ENCODE data around the gene NUB1.
A peak's percentile ranks its signal among the peaks of the same experiment; 100 is the strongest.

Gene NUB1

DNA sequence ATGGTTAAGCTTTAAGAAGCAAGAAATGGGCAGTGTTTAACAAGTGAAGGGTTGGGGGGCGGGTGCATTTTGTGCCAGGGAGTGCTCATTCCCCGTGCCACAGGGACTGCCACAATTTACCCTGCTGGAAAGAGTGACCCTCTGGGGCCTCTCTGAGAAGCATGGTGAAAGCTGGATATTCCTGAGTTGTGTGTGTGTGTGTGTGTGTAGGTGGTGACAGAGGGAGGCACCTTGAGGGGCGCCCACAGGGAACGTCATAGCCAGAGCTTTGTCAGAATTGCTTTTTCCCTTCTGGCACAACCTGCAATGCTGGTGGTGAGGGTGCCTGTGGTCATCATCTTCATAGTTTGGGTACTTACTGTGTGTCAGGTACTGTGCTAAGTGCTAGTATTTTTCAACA, 70.7 kb downstream of the NUB1 start:
- in situ Hi-C loops (cut with HindIII; ENCODE audit: low pct_ligation_motif_present, low sequenced_read_pairs), result no loop called here
- peaks cover 52% of the 10 kb centered on the region for H3K27me3 ChIP-seq (replicated peaks)
- no peak for DNase-seq
- no peak for TF ChIP-seq CTCF (IDR thresholded peaks at IDR 0.05; ENCODE audit: low read depth, low read length, missing control alignments)
- no peak overlapping the region for H3K4me3 ChIP-seq (ENCODE audit: low read depth, low read length)
- H3K27ac ChIP-seq, result no peak overlapping the region
- no peaks in the 10 kb centered on the region for H3K36me3 ChIP-seq (replicated peaks)

DNA sequence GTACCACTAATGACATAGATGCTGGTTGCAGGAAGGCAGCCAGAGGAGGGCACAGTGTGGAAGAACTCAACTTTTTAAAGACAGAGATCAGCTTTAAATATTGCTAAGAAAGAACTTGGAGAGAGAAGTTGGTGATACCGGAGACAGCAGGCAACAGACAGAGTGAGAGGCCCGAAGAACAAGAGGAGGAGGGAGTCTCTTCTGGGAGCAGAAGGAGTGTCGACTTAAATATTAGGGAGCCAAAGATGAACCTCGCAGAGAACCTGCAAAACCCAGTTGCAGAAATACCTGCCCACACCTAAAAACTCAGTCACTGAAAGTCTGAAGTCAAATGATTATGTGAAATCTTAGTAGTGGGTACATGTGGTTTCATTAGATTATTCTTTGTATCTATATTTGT, 71.6 kb downstream of the NUB1 start:
- no peak for TF ChIP-seq CTCF (IDR thresholded peaks at IDR 0.05; ENCODE audit: low read depth, low read length, missing control alignments)
- no peak for DNase-seq
- Histone ChIP-seq H3K4me3 (ENCODE audit: low read depth, low read length) (no peak overlapping the region), H3K27ac (no peak overlapping the region), H3K36me3 (replicated peaks) (no peaks in the 10 kb centered on the region), H3K27me3 (replicated peaks) (peaks cover 52% of the 10 kb centered on the region)
- in situ Hi-C loops (cut with HindIII; ENCODE audit: low pct_ligation_motif_present, low sequenced_read_pairs), result no loop called here

GRCh38 chr7:151415375-151416105, 73.9 kb downstream of the NUB1 start:
- in situ Hi-C loops (cut with HindIII; ENCODE audit: low pct_ligation_motif_present, low sequenced_read_pairs), result no loop called here
- peaks cover 31% of the 10 kb centered on the region for H3K27me3 ChIP-seq (replicated peaks)

DNA sequence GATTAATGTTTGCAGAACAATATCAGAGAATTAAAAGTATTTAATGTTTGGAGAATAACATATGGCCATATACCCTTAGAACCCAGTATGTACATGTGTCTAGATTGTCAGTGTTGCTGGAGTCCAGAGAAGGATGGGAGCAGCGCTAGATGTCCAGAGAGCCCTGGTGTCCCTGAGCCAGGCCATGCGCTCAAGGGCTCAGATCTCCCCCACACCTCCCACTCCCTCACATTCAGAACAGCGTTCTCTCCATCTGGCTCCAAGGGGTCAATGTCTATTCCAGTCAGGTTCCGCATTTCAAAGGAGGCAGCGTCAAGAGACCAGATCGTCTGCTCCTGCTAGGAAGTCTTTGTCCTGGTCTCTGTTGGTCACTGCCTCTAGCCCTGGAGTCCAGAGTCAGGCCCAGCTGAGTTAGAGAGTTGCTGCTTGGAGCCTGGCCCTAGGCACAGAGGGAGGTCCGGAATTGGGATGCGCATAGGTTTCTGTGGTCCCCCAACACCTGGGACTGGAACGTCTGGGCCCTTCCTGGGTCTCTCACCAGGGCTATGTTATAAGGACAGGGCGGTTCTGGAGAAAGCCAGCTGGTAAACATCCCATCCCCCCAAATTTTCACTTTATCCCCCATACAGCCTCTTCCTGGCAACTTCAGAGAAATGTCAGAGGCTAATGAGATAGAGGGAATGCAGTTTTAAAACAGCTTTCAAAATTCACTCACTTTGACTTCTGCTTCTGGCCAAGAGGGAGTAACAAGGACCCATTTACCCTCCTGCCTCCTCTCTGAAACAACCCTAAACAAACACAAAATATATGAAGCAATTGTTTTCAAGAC, 74.7 kb downstream of the NUB1 start:
- in situ Hi-C loops (cut with HindIII; ENCODE audit: low pct_ligation_motif_present, low sequenced_read_pairs), result no loop called here
- H3K27ac ChIP-seq, result no peak overlapping the region
- DNase-seq, result no peak
- H3K36me3 ChIP-seq (replicated peaks), result no peaks in the 10 kb centered on the region
- TF ChIP-seq CTCF (IDR thresholded peaks at IDR 0.05; ENCODE audit: low read depth, low read length, missing control alignments), result no peak
- H3K27me3 ChIP-seq (replicated peaks), result peaks cover 23% of the 10 kb centered on the region
- no peak overlapping the region for H3K4me3 ChIP-seq (ENCODE audit: low read depth, low read length)

More at GRCh38 chr7:151415375-151416105, 73.9 kb downstream of the NUB1 start:
- Histone ChIP-seq H3K4me3 (ENCODE audit: low read depth, low read length) (no peak overlapping the region), H3K27ac (no peak overlapping the region), H3K36me3 (replicated peaks) (no peaks in the 10 kb centered on the region)
- TF ChIP-seq CTCF (IDR thresholded peaks at IDR 0.05; ENCODE audit: low read depth, low read length, missing control alignments), result no peak
- no peak for DNase-seq

DNA sequence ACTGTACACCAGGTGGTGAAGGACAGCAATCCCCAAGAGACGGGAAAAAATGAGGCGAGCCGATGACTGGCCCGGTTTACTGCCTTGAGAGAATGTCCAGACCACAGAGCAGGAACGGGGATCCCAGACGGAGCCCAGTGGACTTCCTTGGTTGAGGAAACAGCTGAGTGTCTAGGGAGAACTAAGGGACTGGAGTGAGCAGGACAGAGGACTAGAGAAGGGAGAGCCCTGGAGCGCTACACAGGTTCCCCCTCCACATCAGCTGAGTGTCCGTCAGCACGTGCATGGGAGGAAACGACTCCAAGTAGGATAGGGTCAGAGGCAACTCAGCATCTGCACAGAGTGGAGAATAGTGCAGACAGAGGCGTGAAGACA, 75.3 kb downstream of the NUB1 start:
- no peaks in the 10 kb centered on the region for H3K36me3 ChIP-seq (replicated peaks)
- no peak overlapping the region for H3K27ac ChIP-seq
- TF ChIP-seq CTCF (IDR thresholded peaks at IDR 0.05; ENCODE audit: low read depth, low read length, missing control alignments), result no peak
- H3K27me3 ChIP-seq (replicated peaks), result peaks cover 17% of the 10 kb centered on the region
- in situ Hi-C loops (cut with HindIII; ENCODE audit: low pct_ligation_motif_present, low sequenced_read_pairs), result no loop called here
- DNase-seq, result peak; percentile 18
- H3K4me3 ChIP-seq (ENCODE audit: low read depth, low read length), result no peak overlapping the region
